Stimulated activated CD4-positive, alpha-beta T cell treated with anti-CD3 and anti-CD28 coated beads, Interleukin-1b, Interleukin-23, amount 100 ng/mL, for 4 hours (primary cell): ENCODE data around the gene LAMP1.
A peak's percentile ranks its signal among the peaks of the same experiment; 100 is the strongest.
"Not testable (repeated sequence)": the region's sequence is repeated elsewhere in the genome, so short reads cannot be mapped to it uniquely, and the experiment has no call there.

ENCODE experiments used
- DNase-seq, 2 donors: peaks; one replicate each; pipeline ENCODE4 v3.0.0-alpha.2; 2020; ENCODE audit warnings: low read depth in 2 of 2

Gene LAMP1

GRCh38 chr13:113297370-113298042 lies 467 bp downstream of the LAMP1 start:
- DNase-seq: peak in 1 of 2 donors; percentile 24

GRCh38 chr13:113298043-113298945 lies 1.3 kb downstream of the LAMP1 start:
- no peak for DNase-seq

- DNase-seq: no peak
These were observed 2.9 kb downstream of the LAMP1 start for GRCh38 chr13:113299951-113300350.

- no peak for DNase-seq
These were observed 5.9 kb downstream of the LAMP1 start for GRCh38 chr13:113302986-113303385.

GRCh38 chr13:113304121-113304520 lies 7.1 kb downstream of the LAMP1 start:
- DNase-seq: no peak

GRCh38 chr13:113305208-113305607 lies 8.2 kb downstream of the LAMP1 start:
- DNase-seq: no peak

GRCh38 chr13:113307491-113307890 lies 10.5 kb downstream of the LAMP1 start:
- DNase-seq: no peak

- DNase-seq: no peak
These were observed 12.4 kb downstream of the LAMP1 start for GRCh38 chr13:113309473-113309872.

- not testable (repeated sequence) for DNase-seq
These were observed 17.1 kb downstream of the LAMP1 start for GRCh38 chr13:113314112-113314511.

- DNase-seq: not testable (repeated sequence)
These were observed 17.9 kb downstream of the LAMP1 start for GRCh38 chr13:113314895-113315470.

- DNase-seq: no peak
These were observed 19.0 kb downstream of the LAMP1 start for GRCh38 chr13:113315992-113316391.

GRCh38 chr13:113317031-113317430 lies 20.0 kb downstream of the LAMP1 start:
- DNase-seq: no peak

- no peak for DNase-seq
These were observed 21.9 kb downstream of the LAMP1 start for GRCh38 chr13:113318956-113319355.

GRCh38 chr13:113319371-113319770 lies 22.3 kb downstream of the LAMP1 start:
- DNase-seq: no peak

- no peak for DNase-seq
These were observed 23.3 kb downstream of the LAMP1 start for GRCh38 chr13:113320226-113320875.

- no peak for DNase-seq
These were observed 24.5 kb downstream of the LAMP1 start for GRCh38 chr13:113321546-113321945.

- DNase-seq: no peak
These were observed 25.0 kb downstream of the LAMP1 start for GRCh38 chr13:113322043-113322461.

- no peak for DNase-seq
These were observed 26.0 kb downstream of the LAMP1 start for GRCh38 chr13:113322890-113323651.

- no peak for DNase-seq
These were observed 26.8 kb downstream of the LAMP1 start for GRCh38 chr13:113323869-113324268.

- DNase-seq: no peak
These were observed 27.4 kb downstream of the LAMP1 start for GRCh38 chr13:113324398-113324797.

GRCh38 chr13:113325779-113326178 lies 28.7 kb downstream of the LAMP1 start:
- DNase-seq: no peak
